ENCODE measurements around the gene SLC4A1AP.
A peak's percentile ranks its signal among the peaks of the same experiment; 100 is the strongest.

SLC4A1AP gene

GRCh38 chr2:27703638-27704341 is 40.1 kb downstream of the SLC4A1AP start:
- peak; percentile 71 for DNase-seq (ENCODE audit: low read depth, low spot score)

- DNase-seq (ENCODE audit: low read depth, low spot score), result no peak
These were observed 40.7 kb downstream of the SLC4A1AP start for GRCh38 chr2:27704342-27704876.

- peak; percentile 74 for DNase-seq (ENCODE audit: low read depth, low spot score)
These were observed 42.3 kb downstream of the SLC4A1AP start for GRCh38 chr2:27705851-27706622.

- DNase-seq (ENCODE audit: low read depth, low spot score), result no peak
These were observed 44.0 kb downstream of the SLC4A1AP start for GRCh38 chr2:27707462-27708256.

- no peak for DNase-seq (ENCODE audit: low read depth, low spot score)
These were observed 44.6 kb downstream of the SLC4A1AP start for GRCh38 chr2:27708257-27708654.

- DNase-seq (ENCODE audit: low read depth, low spot score), result no peak
These were observed 45.0 kb downstream of the SLC4A1AP start for GRCh38 chr2:27708666-27709065.

- DNase-seq (ENCODE audit: low read depth, low spot score), result no peak
These were observed 45.6 kb downstream of the SLC4A1AP start for GRCh38 chr2:27709326-27709725.

GRCh38 chr2:27709960-27710575 is 46.4 kb downstream of the SLC4A1AP start:
- DNase-seq (ENCODE audit: low read depth, low spot score), result no peak

GRCh38 chr2:27710640-27711430 is 47.1 kb downstream of the SLC4A1AP start:
- DNase-seq (ENCODE audit: low read depth, low spot score), result no peak

- DNase-seq (ENCODE audit: low read depth, low spot score), result no peak
These were observed 48.1 kb downstream of the SLC4A1AP start for GRCh38 chr2:27711804-27712203.

GRCh38 chr2:27712522-27712921 is 48.8 kb downstream of the SLC4A1AP start:
- DNase-seq (ENCODE audit: low read depth, low spot score), result no peak

- no peak for DNase-seq (ENCODE audit: low read depth, low spot score)
These were observed 49.5 kb downstream of the SLC4A1AP start for GRCh38 chr2:27713201-27713600.

- no peak for DNase-seq (ENCODE audit: low read depth, low spot score)
These were observed 50.4 kb downstream of the SLC4A1AP start for GRCh38 chr2:27714053-27714452.

GRCh38 chr2:27714851-27715291 is 51.2 kb downstream of the SLC4A1AP start:
- no peak for DNase-seq (ENCODE audit: low read depth, low spot score)

- DNase-seq (ENCODE audit: low read depth, low spot score), result no peak
These were observed 51.9 kb downstream of the SLC4A1AP start for GRCh38 chr2:27715318-27716210.

GRCh38 chr2:27716301-27717069 is 52.8 kb downstream of the SLC4A1AP start:
- DNase-seq (ENCODE audit: low read depth, low spot score), result no peak

GRCh38 chr2:27717070-27717795 is 53.5 kb downstream of the SLC4A1AP start:
- DNase-seq (ENCODE audit: low read depth, low spot score), result no peak

- DNase-seq (ENCODE audit: low read depth, low spot score), result peak; percentile 49
These were observed 56.4 kb downstream of the SLC4A1AP start for GRCh38 chr2:27720004-27720551.

Data from smooth muscle cell of the brain vasculature (primary cell).